GM12875 (cell line): Measurements from ENCODE around the gene SHOC2.

ENCODE experiments used
- H3K4me3 ChIP-seq: one replicate; pipeline ENCODE4 v1.5.1; 2011; ENCODE audit warnings: low read depth, low read length, control low read depth
- CTCF ChIP-seq: IDR thresholded peaks from 2 replicates; pipeline ENCODE4 v1.5.1; 2011; ENCODE audit warnings: low read depth, mild to moderate bottlenecking, control low read depth, inconsistent platforms, low read length, moderate library complexity, borderline replicate concordance; ENCODE audit not compliant: insufficient read depth

Gene SHOC2

GRCh38 chr10:110957606-110958005, 38.2 kb downstream of the SHOC2 start:
- no peak overlapping the region for H3K4me3 ChIP-seq
- no peak for TF ChIP-seq CTCF

- TF ChIP-seq CTCF, result no peak
- no peak overlapping the region for H3K4me3 ChIP-seq
Measured at GRCh38 chr10:110959379-110960332, 40.3 kb downstream of the SHOC2 start.

GRCh38 chr10:110960333-110960712, 40.9 kb downstream of the SHOC2 start:
- no peak for TF ChIP-seq CTCF

GRCh38 chr10:110962443-110962842, 43.0 kb downstream of the SHOC2 start:
- no peak for TF ChIP-seq CTCF

More at GRCh38 chr10:110960333-110960712, 40.9 kb downstream of the SHOC2 start:
- no peak overlapping the region for H3K4me3 ChIP-seq

GRCh38 chr10:110963162-110963561, 43.8 kb downstream of the SHOC2 start:
- no peak for TF ChIP-seq CTCF
- no peak overlapping the region for H3K4me3 ChIP-seq

More at GRCh38 chr10:110962443-110962842, 43.0 kb downstream of the SHOC2 start:
- H3K4me3 ChIP-seq, result no peak overlapping the region

- no peak for TF ChIP-seq CTCF
Measured at GRCh38 chr10:110964681-110965080, 45.3 kb downstream of the SHOC2 start.

GRCh38 chr10:110965216-110965615, 45.8 kb downstream of the SHOC2 start:
- no peak for TF ChIP-seq CTCF
- H3K4me3 ChIP-seq, result no peak overlapping the region

More at GRCh38 chr10:110964681-110965080, 45.3 kb downstream of the SHOC2 start:
- H3K4me3 ChIP-seq, result no peak overlapping the region
